HG03442 (cell line): Measurements from ENCODE around the gene ADAM12.

ENCODE experiments used
- ATAC-seq: cut with Tn5 transposase; IDR thresholded peaks from one replicate; pipeline ENCODE4 v1.9.1; 2021; ENCODE audit warnings: mild to moderate bottlenecking, moderate library complexity; ENCODE audit not compliant: unreplicated experiment

Gene ADAM12

GRCh38 chr10:126387931-126388911 lies at the start of gene ADAM12:
ADAM12 (minus strand) TSS chr10:126388477; CDS start chr10:126388145, 332 bp downstream.
- ATAC-seq = no peak

GRCh38 chr10:126437635-126438406 lies 49.5 kb upstream of the ADAM12 start:
- no peak for ATAC-seq

- ATAC-seq = no peak
Measured at GRCh38 chr10:126434235-126434634, 46.0 kb upstream of the ADAM12 start.

- no peak for ATAC-seq
Measured at GRCh38 chr10:126433351-126433750, 45.1 kb upstream of the ADAM12 start.

- no peak for ATAC-seq
Measured at GRCh38 chr10:126432507-126432906, 44.2 kb upstream of the ADAM12 start.

- ATAC-seq = no peak
Measured at GRCh38 chr10:126431816-126432215, 43.5 kb upstream of the ADAM12 start.

GRCh38 chr10:126430512-126430911 lies 42.2 kb upstream of the ADAM12 start:
- ATAC-seq = no peak

- ATAC-seq = no peak
Measured at GRCh38 chr10:126429275-126429674, 41.0 kb upstream of the ADAM12 start.

GRCh38 chr10:126425489-126426065 lies 37.3 kb upstream of the ADAM12 start:
- no peak for ATAC-seq

- no peak for ATAC-seq
Measured at GRCh38 chr10:126425032-126425431, 36.8 kb upstream of the ADAM12 start.

- ATAC-seq = no peak
Measured at GRCh38 chr10:126423732-126424491, 35.6 kb upstream of the ADAM12 start.

- ATAC-seq = no peak
Measured at GRCh38 chr10:126422567-126422966, 34.3 kb upstream of the ADAM12 start.

- ATAC-seq = no peak
Measured at GRCh38 chr10:126421756-126422256, 33.5 kb upstream of the ADAM12 start.

GRCh38 chr10:126420567-126421300 lies 32.5 kb upstream of the ADAM12 start:
- ATAC-seq = no peak

- ATAC-seq = no peak
Measured at GRCh38 chr10:126417220-126417825, 29.0 kb upstream of the ADAM12 start.

- no peak for ATAC-seq
Measured at GRCh38 chr10:126409821-126410220, 21.5 kb upstream of the ADAM12 start.

GRCh38 chr10:126408953-126409641 lies 20.8 kb upstream of the ADAM12 start:
- no peak for ATAC-seq

GRCh38 chr10:126407831-126408230 lies 19.6 kb upstream of the ADAM12 start:
- ATAC-seq = no peak
